ENCODE measurements around the gene XPA.
"Not testable (repeated sequence)": the region's sequence is repeated elsewhere in the genome, so short reads cannot be mapped to it uniquely, and the experiment has no call there.

XPA gene

GRCh38 chr9:97696803-97697601 is at the start of gene XPA:
Gene XPA (minus strand): TSS chr9:97697340. CDS start chr9:97697292, 48 bp downstream.
- ATAC-seq = peak; percentile 93 to 94

GRCh38 chr9:97744710-97745708 is 47.9 kb upstream of the XPA start:
- ATAC-seq = no peak

GRCh38 chr9:97744025-97744424 is 46.9 kb upstream of the XPA start:
- not testable (repeated sequence) for ATAC-seq

GRCh38 chr9:97742545-97742944 is 45.4 kb upstream of the XPA start:
- no peak for ATAC-seq

- ATAC-seq = no peak
These were observed 44.8 kb upstream of the XPA start for GRCh38 chr9:97741947-97742346.

- ATAC-seq = peak; percentile 43 to 58
These were observed 44.0 kb upstream of the XPA start for GRCh38 chr9:97740848-97741821.

- ATAC-seq = no peak
These were observed 40.3 kb upstream of the XPA start for GRCh38 chr9:97737429-97737828.

- no peak for ATAC-seq
These were observed 38.0 kb upstream of the XPA start for GRCh38 chr9:97735070-97735600.

- no peak for ATAC-seq
These were observed 29.6 kb upstream of the XPA start for GRCh38 chr9:97726716-97727115.

- ATAC-seq = no peak
These were observed 26.7 kb upstream of the XPA start for GRCh38 chr9:97723819-97724218.

- no peak for ATAC-seq
These were observed 25.2 kb upstream of the XPA start for GRCh38 chr9:97722331-97722730.

- ATAC-seq = no peak
These were observed 24.3 kb upstream of the XPA start for GRCh38 chr9:97721396-97721795.

- ATAC-seq = no peak
These were observed 20.7 kb upstream of the XPA start for GRCh38 chr9:97717866-97718265.

GRCh38 chr9:97714435-97714834 is 17.3 kb upstream of the XPA start:
- no peak for ATAC-seq

- peak in 1 of 2 donors; percentile 8 for ATAC-seq
These were observed 14.1 kb upstream of the XPA start for GRCh38 chr9:97711223-97711626.

GRCh38 chr9:97710356-97711222 is 13.4 kb upstream of the XPA start:
- peak; percentile 74 to 81 for ATAC-seq

- no peak for ATAC-seq
These were observed 9.1 kb upstream of the XPA start for GRCh38 chr9:97706246-97706645.

GRCh38 chr9:97705354-97705950 is 8.3 kb upstream of the XPA start:
- ATAC-seq = no peak

GRCh38 chr9:97704851-97705250 is 7.7 kb upstream of the XPA start:
- no peak for ATAC-seq

GRCh38 chr9:97704345-97704677 is 7.2 kb upstream of the XPA start:
- no peak for ATAC-seq

Measured in activated CD4-positive, CD25-positive, alpha-beta regulatory T cell treated with anti-CD3 and anti-CD28 coated beads, Interleukin-2, amount 50 U/mL, for 24 hours (primary cell).